K562 (cell line): Measurements from ENCODE around the gene NMRK2. TPM values are rescaled to one million over a fixed set of nuclear protein-coding genes. Genes with fewer than 3 reads are reported as not detected.

Experiments used
- C11orf30 ChIP-seq: fragments of 450-650 bp; IDR thresholded peaks from 2 replicates; pipeline ENCODE4 v1.6.1; 2016; ENCODE audit warnings: low read depth, mild to moderate bottlenecking
- CREM ChIP-seq: IDR thresholded peaks from 2 replicates; pipeline ENCODE4 v1.6.1; 2014; ENCODE audit warnings: antibody characterized with exemption, low read depth
- DACH1 ChIP-seq: fragments of 450-650 bp; IDR thresholded peaks from 2 replicates; pipeline ENCODE4 v1.6.1; 2018; ENCODE audit not compliant: partially characterized antibody
- NFE2 ChIP-seq: IDR thresholded peaks from 2 replicates; pipeline ENCODE4 v1.6.1; 2014; ENCODE audit warnings: antibody characterized with exemption, low read depth
- NR1H2 ChIP-seq: sonication (generic); formaldehyde crosslinking; IDR thresholded peaks from 2 replicates; pipeline ENCODE4 v1.4.0; 2020; ENCODE audit warnings: mild to moderate bottlenecking, missing genetic modification reagents
- NR2C2 ChIP-seq, 2 experiments: fragments of 200-800 bp in 1 of 2; sonication (Bioruptor generic) in 1 of 2; sonication (generic) in 1 of 2; formaldehyde crosslinking in 1 of 2; IDR thresholded peaks; 2 replicates each; pipeline versions ENCODE4 v1.6.1 to v1.8.0; 2016 to 2022; ENCODE audit warnings: mild to moderate bottlenecking in 1 of 2, missing compliant biosample characterization in 1 of 2, missing genetic modification characterization in 1 of 2, missing genetic modification reagents in 1 of 2
- STAT5A ChIP-seq: IDR thresholded peaks from 2 replicates; pipeline ENCODE4 v1.6.1; 2012; ENCODE audit warnings: low read length, inconsistent platforms, borderline replicate concordance
- ZEB2 ChIP-seq: fragments of 450-650 bp; IDR thresholded peaks from 2 replicates; pipeline ENCODE4 v1.6.1; 2016
- ZNF584 ChIP-seq: fragments of 200-800 bp; sonication (Bioruptor generic); IDR thresholded peaks from 2 replicates; pipeline ENCODE4 v1.6.1; 2016; ENCODE audit warnings: low read depth, mild to moderate bottlenecking, missing genetic modification characterization, missing compliant biosample characterization
- polyA plus RNA-seq, 8 experiments: library from polyadenylated mRNA; depleted of rRNA in 4 of 8; stranded (reverse) in 5 of 8; unstranded in 3 of 8; fragments of >200 nt; fragmentation: Nextera tagmentation in 2 of 8; fragmentation: Illumina TruSeq in 1 of 8; extraction: Ambion mirVana in 2 of 8; extraction: Trizol in 1 of 8; gene quantifications; 2 replicates each; pipeline versions ENCODE4 v1.2.1 to v1.2.3, GENCODE V29; 2011 to 2014; ENCODE audit warnings: inconsistent platforms in 1 of 8, missing spikeins in 1 of 8
- total RNA-seq, 7 experiments: library from RNA; depleted of rRNA in 6 of 7; stranded (reverse); fragments of >200 nt in 6 of 7; fragmentation: Illumina TruSeq in 2 of 7; extraction: Trizol in 2 of 7; gene quantifications; 2 replicates each; pipeline versions ENCODE4 v1.2.1 to v1.2.3, GENCODE V29; 2011 to 2021; ENCODE audit warnings: low replicate concordance in 1 of 7
- TF ChIP-seq, protein P1 (sequence below), 2 experiments: fragments of 450-650 bp; formaldehyde crosslinking in 1 of 2; IDR thresholded peaks; 2 replicates each; pipeline versions ENCODE4 v1.4.0 to v1.6.1; 2014 to 2020; ENCODE audit warnings: mild to moderate bottlenecking in 2 of 2, borderline replicate concordance in 1 of 2, low read depth in 1 of 2
- TF ChIP-seq, protein P2 (sequence below): fragments of 200-800 bp; sonication (Bioruptor generic); IDR thresholded peaks from 2 replicates; pipeline ENCODE4 v1.6.1; 2017; ENCODE audit warnings: missing genetic modification characterization, missing compliant biosample characterization

NMRK2 gene
- total and polyA plus RNA-seq, 9 of the 15 experiments (the other 6 are each of a cell fraction or from before 2014, with no cell fraction given): not detected

DNA sequence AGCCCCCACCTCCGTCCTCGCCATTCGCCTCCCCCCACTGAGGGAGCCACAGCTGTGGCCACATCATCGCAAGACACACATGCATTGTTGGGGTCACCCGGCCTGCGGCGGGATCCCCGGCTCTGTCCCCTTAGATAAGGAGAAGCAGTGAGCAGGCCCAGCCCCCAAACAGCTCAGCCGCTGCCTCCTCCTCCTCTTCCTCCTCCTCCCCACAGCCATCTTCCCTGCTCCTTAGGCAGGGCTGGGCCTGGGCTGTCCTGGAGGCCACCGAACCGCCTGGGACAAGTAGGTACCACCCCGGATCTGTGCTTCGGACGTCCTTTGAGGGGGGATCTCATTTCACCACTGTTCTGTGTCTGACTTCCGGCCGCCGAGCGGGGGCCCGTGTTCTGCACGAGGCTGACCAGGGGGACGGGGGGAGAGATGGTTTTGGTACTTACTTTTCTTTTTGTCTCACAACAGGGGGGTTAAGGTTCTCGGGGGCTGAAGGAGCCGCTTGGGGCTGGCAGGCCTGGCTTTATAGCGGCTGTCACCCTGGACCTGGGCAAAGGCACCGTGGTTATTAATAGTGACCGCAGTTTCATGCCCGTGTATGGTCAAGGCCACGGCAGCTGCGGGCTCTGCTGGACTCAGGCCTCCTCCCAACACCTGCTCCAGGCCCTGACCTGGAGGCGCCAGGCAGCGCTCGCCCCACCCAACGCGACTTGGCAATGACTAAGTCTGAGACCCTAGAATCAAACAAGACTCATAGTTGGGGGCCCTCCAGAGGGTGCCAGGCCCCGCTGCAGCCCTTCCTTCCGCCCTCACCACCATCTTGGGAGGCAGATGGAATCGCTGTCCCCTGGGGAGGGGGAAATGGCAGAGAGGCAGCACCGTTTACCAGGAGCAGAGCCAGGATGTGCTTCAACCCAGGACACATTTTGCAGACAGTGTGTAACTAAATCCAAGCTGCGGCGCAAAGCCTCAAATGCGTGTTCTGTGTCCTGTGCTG is 18.3 kb downstream of the NMRK2 start (continued):
- TF ChIP-seq, protein P1, sequence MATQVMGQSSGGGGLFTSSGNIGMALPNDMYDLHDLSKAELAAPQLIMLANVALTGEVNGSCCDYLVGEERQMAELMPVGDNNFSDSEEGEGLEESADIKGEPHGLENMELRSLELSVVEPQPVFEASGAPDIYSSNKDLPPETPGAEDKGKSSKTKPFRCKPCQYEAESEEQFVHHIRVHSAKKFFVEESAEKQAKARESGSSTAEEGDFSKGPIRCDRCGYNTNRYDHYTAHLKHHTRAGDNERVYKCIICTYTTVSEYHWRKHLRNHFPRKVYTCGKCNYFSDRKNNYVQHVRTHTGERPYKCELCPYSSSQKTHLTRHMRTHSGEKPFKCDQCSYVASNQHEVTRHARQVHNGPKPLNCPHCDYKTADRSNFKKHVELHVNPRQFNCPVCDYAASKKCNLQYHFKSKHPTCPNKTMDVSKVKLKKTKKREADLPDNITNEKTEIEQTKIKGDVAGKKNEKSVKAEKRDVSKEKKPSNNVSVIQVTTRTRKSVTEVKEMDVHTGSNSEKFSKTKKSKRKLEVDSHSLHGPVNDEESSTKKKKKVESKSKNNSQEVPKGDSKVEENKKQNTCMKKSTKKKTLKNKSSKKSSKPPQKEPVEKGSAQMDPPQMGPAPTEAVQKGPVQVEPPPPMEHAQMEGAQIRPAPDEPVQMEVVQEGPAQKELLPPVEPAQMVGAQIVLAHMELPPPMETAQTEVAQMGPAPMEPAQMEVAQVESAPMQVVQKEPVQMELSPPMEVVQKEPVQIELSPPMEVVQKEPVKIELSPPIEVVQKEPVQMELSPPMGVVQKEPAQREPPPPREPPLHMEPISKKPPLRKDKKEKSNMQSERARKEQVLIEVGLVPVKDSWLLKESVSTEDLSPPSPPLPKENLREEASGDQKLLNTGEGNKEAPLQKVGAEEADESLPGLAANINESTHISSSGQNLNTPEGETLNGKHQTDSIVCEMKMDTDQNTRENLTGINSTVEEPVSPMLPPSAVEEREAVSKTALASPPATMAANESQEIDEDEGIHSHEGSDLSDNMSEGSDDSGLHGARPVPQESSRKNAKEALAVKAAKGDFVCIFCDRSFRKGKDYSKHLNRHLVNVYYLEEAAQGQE (IDR thresholded peaks at IDR 0.05; ENCODE audit: borderline replicate concordance): no peak
- TF ChIP-seq, protein P1 (CRISPR knock-in tag; IDR thresholded peaks at IDR 0.05; ENCODE audit: low read depth): no peak
- TF ChIP-seq NR2C2 (CRISPR knock-in tag; IDR thresholded peaks at IDR 0.05) (0 out of 2 replicates have a peak, but pooled peaks have one; percentile 50), NR2C2 (tag; IDR thresholded peaks at IDR 0.05) (no peak), DACH1 (no peak), CREM (peak; percentile 76), ZNF584 (CRISPR knock-in tag) (no peak), STAT5A (peak; percentile 55; the same call in 1 of the 2 replicates), ZEB2 (no peak), NR1H2 (CRISPR knock-in tag) (no peak), C11orf30 (no peak), NFE2 (0 out of 2 replicates have a peak, but pooled peaks have one; percentile 5)
- TF ChIP-seq, protein P2, sequence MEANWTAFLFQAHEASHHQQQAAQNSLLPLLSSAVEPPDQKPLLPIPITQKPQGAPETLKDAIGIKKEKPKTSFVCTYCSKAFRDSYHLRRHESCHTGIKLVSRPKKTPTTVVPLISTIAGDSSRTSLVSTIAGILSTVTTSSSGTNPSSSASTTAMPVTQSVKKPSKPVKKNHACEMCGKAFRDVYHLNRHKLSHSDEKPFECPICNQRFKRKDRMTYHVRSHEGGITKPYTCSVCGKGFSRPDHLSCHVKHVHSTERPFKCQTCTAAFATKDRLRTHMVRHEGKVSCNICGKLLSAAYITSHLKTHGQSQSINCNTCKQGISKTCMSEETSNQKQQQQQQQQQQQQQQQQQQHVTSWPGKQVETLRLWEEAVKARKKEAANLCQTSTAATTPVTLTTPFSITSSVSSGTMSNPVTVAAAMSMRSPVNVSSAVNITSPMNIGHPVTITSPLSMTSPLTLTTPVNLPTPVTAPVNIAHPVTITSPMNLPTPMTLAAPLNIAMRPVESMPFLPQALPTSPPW (CRISPR knock-in tag): peak; percentile 72; the same call in 1 of the 2 replicates
